HepG2 (cell line): Measurements from ENCODE around the gene PEAK3. TPM values are rescaled to one million over a fixed set of nuclear protein-coding genes. Genes with fewer than 3 reads are reported as not detected.
A peak's percentile ranks its signal among the peaks of the same experiment; 100 is the strongest.

Source experiments
- CHCHD3 ChIP-seq: sonication (generic); formaldehyde crosslinking; IDR thresholded peaks from 2 replicates; pipeline ENCODE4 v1.8.0; 2022; ENCODE audit warnings: mild to moderate bottlenecking, missing genetic modification reagents, moderate library complexity
- HOXA7 ChIP-seq: sonication (generic); formaldehyde crosslinking; IDR thresholded peaks from 2 replicates; pipeline ENCODE4 v1.8.1; 2022; ENCODE audit warnings: mild to moderate bottlenecking, missing genetic modification reagents, moderate library complexity
- MED8 ChIP-seq: sonication (generic); formaldehyde crosslinking; IDR thresholded peaks from 2 replicates; pipeline ENCODE4 v1.8.1; 2023; ENCODE audit warnings: mild to moderate bottlenecking, missing genetic modification reagents; ENCODE audit not compliant: insufficient replicate concordance
- NFKBIZ ChIP-seq: IDR thresholded peaks from 2 replicates; pipeline ENCODE4 v1.6.1; 2018; ENCODE audit warnings: missing genetic modification reagents, missing compliant biosample characterization
- PAF1 ChIP-seq: IDR thresholded peaks from 2 replicates; pipeline ENCODE4 v1.6.1; 2016; ENCODE audit warnings: missing genetic modification reagents, missing compliant biosample characterization
- POLR2AphosphoS5 ChIP-seq: IDR thresholded peaks from 2 replicates; pipeline ENCODE4 v1.6.1; 2012; ENCODE audit warnings: low read depth, low read length
- SP140L ChIP-seq: sonication (generic); formaldehyde crosslinking; IDR thresholded peaks from 2 replicates; pipeline ENCODE4 v1.4.0; 2020; ENCODE audit warnings: missing genetic modification reagents, borderline replicate concordance
- SRSF9 ChIP-seq: fragments of 200-400 bp; formaldehyde crosslinking; IDR thresholded peaks from 2 replicates; pipeline ENCODE4 v1.6.1; 2018; ENCODE audit warnings: borderline replicate concordance, mild to moderate bottlenecking, low read depth, low read length; ENCODE audit not compliant: insufficient read depth, poor library complexity, severe bottlenecking
- ZKSCAN8 ChIP-seq: IDR thresholded peaks from 2 replicates; pipeline ENCODE4 v1.6.1; 2016; ENCODE audit warnings: borderline replicate concordance, missing genetic modification reagents, missing compliant biosample characterization
- ZNF205 ChIP-seq: IDR thresholded peaks from 2 replicates; pipeline ENCODE4 v1.6.1; 2018; ENCODE audit warnings: missing biosample characterization, missing genetic modification reagents
- ZNF34 ChIP-seq: sonication (generic); formaldehyde crosslinking; IDR thresholded peaks from 2 replicates; pipeline ENCODE4 v1.4.0; 2020; ENCODE audit warnings: mild to moderate bottlenecking, missing genetic modification reagents, borderline replicate concordance
- ZNF510 ChIP-seq: sonication (generic); formaldehyde crosslinking; IDR thresholded peaks from 2 replicates; pipeline ENCODE4 v1.4.0; 2020; ENCODE audit warnings: low read depth, mild to moderate bottlenecking, missing genetic modification reagents
- ZNF550 ChIP-seq: sonication (generic); formaldehyde crosslinking; IDR thresholded peaks from 2 replicates; pipeline ENCODE4 v1.4.0; 2020; ENCODE audit warnings: mild to moderate bottlenecking, missing genetic modification reagents, borderline replicate concordance
- ZNF605 ChIP-seq: sonication (generic); formaldehyde crosslinking; IDR thresholded peaks from 2 replicates; pipeline ENCODE4 v1.8.0; 2022; ENCODE audit warnings: mild to moderate bottlenecking, missing genetic modification reagents
- ZNF737 ChIP-seq: sonication (generic); formaldehyde crosslinking; IDR thresholded peaks from 2 replicates; pipeline ENCODE4 v1.5.0; 2020; ENCODE audit warnings: missing genetic modification reagents, mild to moderate bottlenecking, borderline replicate concordance
- ZSCAN20 ChIP-seq: sonication (generic); formaldehyde crosslinking; IDR thresholded peaks from 2 replicates; pipeline ENCODE4 v1.4.0; 2020; ENCODE audit warnings: missing genetic modification reagents, mild to moderate bottlenecking, borderline replicate concordance
- polyA plus RNA-seq, 8 experiments: library from polyadenylated mRNA; depleted of rRNA in 3 of 8; stranded (reverse) in 7 of 8; unstranded in 1 of 8; fragments of >200 nt; fragmentation: Illumina TruSeq in 4 of 8; extraction: Trizol in 4 of 8; gene quantifications; 2 replicates each; pipeline versions ENCODE4 v1.2.1 to v1.2.3, GENCODE V29; 2011 to 2016; ENCODE audit warnings: low read depth in 4 of 8, missing spikeins in 1 of 8, mixed read lengths in 1 of 8; ENCODE audit not compliant: insufficient read depth in 1 of 8
- total RNA-seq, 5 experiments: library from RNA; depleted of rRNA; stranded (reverse); fragments of >200 nt; fragmentation: Illumina TruSeq; extraction: Trizol; gene quantifications; 2 replicates each; pipeline ENCODE4 v1.2.3, GENCODE V29; 2016; ENCODE audit warnings: low read depth in 1 of 5
- TF ChIP-seq, protein P1 (sequence below): sonication (generic); formaldehyde crosslinking; IDR thresholded peaks from 2 replicates; pipeline ENCODE4 v1.5.0; 2020; ENCODE audit warnings: mild to moderate bottlenecking, missing genetic modification reagents, borderline replicate concordance
- TF ChIP-seq, protein P2 (sequence below): sonication (generic); formaldehyde crosslinking; IDR thresholded peaks from 2 replicates; pipeline ENCODE4 v1.5.1; 2020; ENCODE audit warnings: missing genetic modification reagents, mild to moderate bottlenecking, borderline replicate concordance
- TF ChIP-seq, protein P3 (sequence below): sonication (generic); formaldehyde crosslinking; IDR thresholded peaks from 2 replicates; pipeline ENCODE4 v1.4.0; 2020; ENCODE audit warnings: mild to moderate bottlenecking, missing genetic modification reagents
- TF ChIP-seq, protein P4 (sequence below): sonication (generic); formaldehyde crosslinking; IDR thresholded peaks from 2 replicates; pipeline ENCODE4 v1.4.0; 2020; ENCODE audit warnings: missing genetic modification reagents, borderline replicate concordance

Gene PEAK3
- total and polyA plus RNA-seq, 2 of the 13 experiments (the other 11 are each of a cell fraction or from before 2014, with no cell fraction given): not detected

DNA sequence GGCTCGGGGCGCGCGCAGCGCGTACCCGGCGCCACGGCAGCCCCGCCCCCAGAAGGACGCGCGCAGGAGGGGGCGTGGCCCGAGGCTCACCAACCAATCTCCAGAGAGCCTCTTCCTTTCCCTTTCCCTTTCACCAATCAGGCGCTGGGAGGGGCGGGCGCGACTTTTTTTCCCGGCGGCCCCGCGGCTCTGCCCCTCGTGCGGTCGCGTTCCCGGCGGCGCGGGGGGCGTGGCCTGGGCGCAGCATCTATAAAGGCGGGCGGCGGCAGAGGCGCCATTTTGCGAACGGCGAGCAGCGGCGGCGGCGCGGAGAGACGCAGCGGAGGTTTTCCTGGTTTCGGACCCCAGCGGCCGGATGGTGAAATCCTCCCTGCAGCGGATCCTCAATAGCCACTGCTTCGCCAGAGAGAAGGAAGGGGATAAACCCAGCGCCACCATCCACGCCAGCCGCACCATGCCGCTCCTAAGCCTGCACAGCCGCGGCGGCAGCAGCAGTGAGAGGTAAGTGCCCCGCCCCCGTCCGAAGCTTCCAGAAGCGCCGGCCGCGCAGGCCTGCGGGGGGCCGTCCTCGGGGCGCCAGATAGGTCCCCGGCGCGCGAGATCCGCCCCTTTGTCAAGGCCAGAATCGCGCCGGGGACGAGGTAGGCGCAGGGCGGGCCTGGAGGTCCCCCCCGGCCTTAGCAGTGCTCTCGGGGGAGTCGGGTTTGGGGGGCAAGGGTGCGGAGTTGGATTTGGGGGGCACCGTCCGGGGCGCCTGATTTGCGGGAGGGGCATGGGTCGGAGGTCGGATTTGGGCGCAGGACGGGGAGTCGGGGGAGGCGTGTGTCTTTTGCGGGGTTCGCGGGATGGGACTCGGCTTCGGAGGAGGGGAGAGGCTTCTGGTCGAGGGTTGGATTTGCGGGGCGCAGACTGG, 12.5 kb downstream of the PEAK3 start (continued):
- TF ChIP-seq SRSF9 (no peak), MED8 (CRISPR knock-in tag) (peak; percentile 8), PAF1 (CRISPR knock-in tag) (no peak), ZNF737 (CRISPR knock-in tag) (peak; percentile 93; the same call in 1 of the 2 replicates), ZNF205 (0 out of 2 replicates have a peak, but pooled peaks have one; percentile 43), ZNF550 (CRISPR knock-in tag) (no peak), ZNF510 (CRISPR knock-in tag) (no peak; the same call in 1 of the 2 replicates), CHCHD3 (no peak), SP140L (CRISPR knock-in tag) (no peak), ZNF34 (0 out of 2 replicates have a peak, but pooled peaks have one; percentile 67), HOXA7 (CRISPR knock-in tag) (no peak), ZKSCAN8 (CRISPR knock-in tag) (no peak), NFKBIZ (CRISPR knock-in tag) (no peak), ZSCAN20 (CRISPR knock-in tag) (no peak), ZNF605 (peak; percentile 74), POLR2AphosphoS5 (peak; percentile 97)
- TF ChIP-seq, protein P1, sequence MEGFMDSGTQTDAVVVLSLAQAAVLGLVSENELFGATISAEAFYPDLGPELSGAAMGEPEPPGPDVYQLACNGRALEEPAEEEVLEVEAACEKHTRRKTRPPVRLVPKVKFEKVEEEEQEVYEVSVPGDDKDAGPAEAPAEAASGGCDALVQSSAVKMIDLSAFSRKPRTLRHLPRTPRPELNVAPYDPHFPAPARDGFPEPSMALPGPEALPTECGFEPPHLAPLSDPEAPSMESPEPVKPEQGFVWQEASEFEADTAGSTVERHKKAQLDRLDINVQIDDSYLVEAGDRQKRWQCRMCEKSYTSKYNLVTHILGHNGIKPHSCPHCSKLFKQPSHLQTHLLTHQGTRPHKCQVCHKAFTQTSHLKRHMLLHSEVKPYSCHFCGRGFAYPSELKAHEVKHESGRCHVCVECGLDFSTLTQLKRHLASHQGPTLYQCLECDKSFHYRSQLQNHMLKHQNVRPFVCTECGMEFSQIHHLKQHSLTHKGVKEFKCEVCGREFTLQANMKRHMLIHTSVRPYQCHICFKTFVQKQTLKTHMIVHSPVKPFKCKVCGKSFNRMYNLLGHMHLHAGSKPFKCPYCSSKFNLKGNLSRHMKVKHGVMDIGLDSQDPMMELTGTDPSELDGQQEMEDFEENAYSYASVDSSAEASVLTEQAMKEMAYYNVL (CRISPR knock-in tag): no peak
- TF ChIP-seq, protein P2, sequence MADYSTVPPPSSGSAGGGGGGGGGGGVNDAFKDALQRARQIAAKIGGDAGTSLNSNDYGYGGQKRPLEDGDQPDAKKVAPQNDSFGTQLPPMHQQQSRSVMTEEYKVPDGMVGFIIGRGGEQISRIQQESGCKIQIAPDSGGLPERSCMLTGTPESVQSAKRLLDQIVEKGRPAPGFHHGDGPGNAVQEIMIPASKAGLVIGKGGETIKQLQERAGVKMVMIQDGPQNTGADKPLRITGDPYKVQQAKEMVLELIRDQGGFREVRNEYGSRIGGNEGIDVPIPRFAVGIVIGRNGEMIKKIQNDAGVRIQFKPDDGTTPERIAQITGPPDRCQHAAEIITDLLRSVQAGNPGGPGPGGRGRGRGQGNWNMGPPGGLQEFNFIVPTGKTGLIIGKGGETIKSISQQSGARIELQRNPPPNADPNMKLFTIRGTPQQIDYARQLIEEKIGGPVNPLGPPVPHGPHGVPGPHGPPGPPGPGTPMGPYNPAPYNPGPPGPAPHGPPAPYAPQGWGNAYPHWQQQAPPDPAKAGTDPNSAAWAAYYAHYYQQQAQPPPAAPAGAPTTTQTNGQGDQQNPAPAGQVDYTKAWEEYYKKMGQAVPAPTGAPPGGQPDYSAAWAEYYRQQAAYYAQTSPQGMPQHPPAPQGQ (CRISPR knock-in tag): no peak
- TF ChIP-seq, protein P3, sequence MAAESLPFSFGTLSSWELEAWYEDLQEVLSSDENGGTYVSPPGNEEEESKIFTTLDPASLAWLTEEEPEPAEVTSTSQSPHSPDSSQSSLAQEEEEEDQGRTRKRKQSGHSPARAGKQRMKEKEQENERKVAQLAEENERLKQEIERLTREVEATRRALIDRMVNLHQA (CRISPR knock-in tag): no peak
- TF ChIP-seq, protein P4, sequence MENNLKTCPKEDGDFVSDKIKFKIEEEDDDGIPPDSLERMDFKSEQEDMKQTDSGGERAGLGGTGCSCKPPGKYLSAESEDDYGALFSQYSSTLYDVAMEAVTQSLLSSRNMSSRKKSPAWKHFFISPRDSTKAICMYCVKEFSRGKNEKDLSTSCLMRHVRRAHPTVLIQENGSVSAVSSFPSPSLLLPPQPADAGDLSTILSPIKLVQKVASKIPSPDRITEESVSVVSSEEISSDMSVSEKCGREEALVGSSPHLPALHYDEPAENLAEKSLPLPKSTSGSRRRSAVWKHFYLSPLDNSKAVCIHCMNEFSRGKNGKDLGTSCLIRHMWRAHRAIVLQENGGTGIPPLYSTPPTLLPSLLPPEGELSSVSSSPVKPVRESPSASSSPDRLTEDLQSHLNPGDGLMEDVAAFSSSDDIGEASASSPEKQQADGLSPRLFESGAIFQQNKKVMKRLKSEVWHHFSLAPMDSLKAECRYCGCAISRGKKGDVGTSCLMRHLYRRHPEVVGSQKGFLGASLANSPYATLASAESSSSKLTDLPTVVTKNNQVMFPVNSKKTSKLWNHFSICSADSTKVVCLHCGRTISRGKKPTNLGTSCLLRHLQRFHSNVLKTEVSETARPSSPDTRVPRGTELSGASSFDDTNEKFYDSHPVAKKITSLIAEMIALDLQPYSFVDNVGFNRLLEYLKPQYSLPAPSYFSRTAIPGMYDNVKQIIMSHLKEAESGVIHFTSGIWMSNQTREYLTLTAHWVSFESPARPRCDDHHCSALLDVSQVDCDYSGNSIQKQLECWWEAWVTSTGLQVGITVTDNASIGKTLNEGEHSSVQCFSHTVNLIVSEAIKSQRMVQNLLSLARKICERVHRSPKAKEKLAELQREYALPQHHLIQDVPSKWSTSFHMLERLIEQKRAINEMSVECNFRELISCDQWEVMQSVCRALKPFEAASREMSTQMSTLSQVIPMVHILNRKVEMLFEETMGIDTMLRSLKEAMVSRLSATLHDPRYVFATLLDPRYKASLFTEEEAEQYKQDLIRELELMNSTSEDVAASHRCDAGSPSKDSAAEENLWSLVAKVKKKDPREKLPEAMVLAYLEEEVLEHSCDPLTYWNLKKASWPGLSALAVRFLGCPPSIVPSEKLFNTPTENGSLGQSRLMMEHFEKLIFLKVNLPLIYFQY: peak; percentile 50; the same call in 1 of the 2 replicates
